ENCODE results near the gene RNPEP. TPM values are rescaled to one million over a fixed set of nuclear protein-coding genes. Genes with fewer than 3 reads are reported as not detected.

RNPEP gene
- total and polyA plus RNA-seq, 2 of the 13 experiments (the other 11 are each of a cell fraction or from before 2014, with no cell fraction given), result 20.6 to 38.4 TPM

GRCh38 chr1:201941420-201942128, 40.9 kb upstream of the RNPEP start (continued):
- TF ChIP-seq PRMT3 (CRISPR knock-in tag; IDR thresholded peaks at IDR 0.05; ENCODE audit: borderline replicate concordance, low read depth) (no peak), ZNF607 (CRISPR knock-in tag; IDR thresholded peaks at IDR 0.05; ENCODE audit: borderline replicate concordance) (no peak)
- TF ChIP-seq, protein P1, sequence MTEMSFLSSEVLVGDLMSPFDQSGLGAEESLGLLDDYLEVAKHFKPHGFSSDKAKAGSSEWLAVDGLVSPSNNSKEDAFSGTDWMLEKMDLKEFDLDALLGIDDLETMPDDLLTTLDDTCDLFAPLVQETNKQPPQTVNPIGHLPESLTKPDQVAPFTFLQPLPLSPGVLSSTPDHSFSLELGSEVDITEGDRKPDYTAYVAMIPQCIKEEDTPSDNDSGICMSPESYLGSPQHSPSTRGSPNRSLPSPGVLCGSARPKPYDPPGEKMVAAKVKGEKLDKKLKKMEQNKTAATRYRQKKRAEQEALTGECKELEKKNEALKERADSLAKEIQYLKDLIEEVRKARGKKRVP (CRISPR knock-in tag; IDR thresholded peaks at IDR 0.05), result no peak
- TF ChIP-seq, protein P2, sequence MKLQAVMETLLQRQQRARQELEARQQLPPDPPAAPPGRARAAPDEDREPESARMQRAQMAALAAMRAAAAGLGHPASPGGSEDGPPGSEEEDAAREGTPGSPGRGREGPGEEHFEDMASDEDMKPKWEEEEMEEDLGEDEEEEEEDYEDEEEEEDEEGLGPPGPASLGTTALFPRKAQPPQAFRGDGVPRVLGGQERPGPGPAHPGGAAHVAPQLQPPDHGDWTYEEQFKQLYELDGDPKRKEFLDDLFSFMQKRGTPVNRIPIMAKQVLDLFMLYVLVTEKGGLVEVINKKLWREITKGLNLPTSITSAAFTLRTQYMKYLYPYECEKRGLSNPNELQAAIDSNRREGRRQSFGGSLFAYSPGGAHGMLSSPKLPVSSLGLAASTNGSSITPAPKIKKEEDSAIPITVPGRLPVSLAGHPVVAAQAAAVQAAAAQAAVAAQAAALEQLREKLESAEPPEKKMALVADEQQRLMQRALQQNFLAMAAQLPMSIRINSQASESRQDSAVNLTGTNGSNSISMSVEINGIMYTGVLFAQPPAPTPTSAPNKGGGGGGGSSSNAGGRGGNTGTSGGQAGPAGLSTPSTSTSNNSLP (IDR thresholded peaks at IDR 0.05; ENCODE audit: low read depth, low read length), result no peak

DNA sequence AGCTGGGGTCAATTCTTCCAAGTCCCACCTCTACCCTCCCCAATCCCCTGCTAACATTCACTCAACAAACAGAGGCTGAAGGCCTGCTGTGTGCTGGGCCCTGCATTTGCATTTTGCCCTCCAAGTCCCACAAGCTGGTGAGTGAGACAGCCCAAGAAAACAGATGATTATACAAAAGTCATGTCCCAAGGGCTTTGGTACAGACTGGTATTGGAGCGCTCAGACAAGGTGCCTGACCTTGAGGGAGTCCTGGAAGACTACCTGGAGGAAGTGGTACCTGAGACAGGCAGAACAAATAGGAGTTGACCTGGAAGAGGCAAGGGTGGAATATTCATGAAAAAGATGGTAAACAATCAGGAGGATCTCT, 40.3 kb upstream of the RNPEP start:
- Histone ChIP-seq H3K27me3 (ENCODE audit: control insufficient read depth in 1 of 2, insufficient read depth in 2 of 2, low read length in 2 of 2) (peaks cover 0 to 31% of the 10 kb centered on the region in 2 experiments; a peak in 3 of 5 replicates), H3K27ac (ENCODE audit: extremely low read length, insufficient read depth, low read length) (no peak overlapping the region), H3K36me3 (replicated peaks in 1 of 2; ENCODE audit: control insufficient read depth in 1 of 2, insufficient read depth in 2 of 2, low read length in 2 of 2) (no peaks in the 10 kb centered on the region), H3K79me2 (ENCODE audit: insufficient read depth, low read length) (no peaks in the 10 kb centered on the region), H3K9ac (ENCODE audit: insufficient read depth, low read depth, low read length) (peak overlapping the region; percentile 73; the same call in 1 of the 2 replicates), H2AFZ (ENCODE audit: low read length) (peak overlapping the region; percentile 49), H3K4me2 (ENCODE audit: low read depth, low read length) (peak overlapping the region; percentile 97), H4K20me1 (ENCODE audit: insufficient read depth, low read length) (no peaks in the 10 kb centered on the region), H3K4me1 (ENCODE audit: insufficient read depth, low read length) (peaks cover 24% of the 10 kb centered on the region), H3K9me3 (ENCODE audit: low read length) (no peaks in the 10 kb centered on the region), H3K4me3 (replicated peaks in 1 of 3; ENCODE audit: insufficient read depth in 1 of 3, low read depth in 2 of 3, low read length in 3 of 3) (peak overlapping the region in 2 of 3 experiments; percentile 60 to 68; a peak in 4 of 6 replicates)
- no peak for FAIRE-seq
- TF ChIP-seq TBP (CRISPR knock-in tag; IDR thresholded peaks at IDR 0.05) (no peak), ETV6 (CRISPR knock-in tag; conservative IDR thresholded peaks at IDR 0.05) (no peak), ZFP91 (CRISPR knock-in tag; IDR thresholded peaks at IDR 0.05; ENCODE audit: borderline replicate concordance) (peak; percentile 10; the same call in 1 of the 2 replicates), HES4 (CRISPR knock-in tag; IDR thresholded peaks at IDR 0.05; ENCODE audit: borderline replicate concordance) (no peak), NFYC (CRISPR knock-in tag; IDR thresholded peaks at IDR 0.05) (no peak), SP5 (CRISPR knock-in tag; IDR thresholded peaks at IDR 0.05; ENCODE audit: borderline replicate concordance, low read depth) (no peak), ZNF746 (CRISPR knock-in tag; IDR thresholded peaks at IDR 0.05) (no peak), ZNF33A (CRISPR knock-in tag; IDR thresholded peaks at IDR 0.05; ENCODE audit: borderline replicate concordance) (no peak), ZNF3 (CRISPR knock-in tag; IDR thresholded peaks at IDR 0.05) (peak; percentile 94)
- TF ChIP-seq, protein P3, sequence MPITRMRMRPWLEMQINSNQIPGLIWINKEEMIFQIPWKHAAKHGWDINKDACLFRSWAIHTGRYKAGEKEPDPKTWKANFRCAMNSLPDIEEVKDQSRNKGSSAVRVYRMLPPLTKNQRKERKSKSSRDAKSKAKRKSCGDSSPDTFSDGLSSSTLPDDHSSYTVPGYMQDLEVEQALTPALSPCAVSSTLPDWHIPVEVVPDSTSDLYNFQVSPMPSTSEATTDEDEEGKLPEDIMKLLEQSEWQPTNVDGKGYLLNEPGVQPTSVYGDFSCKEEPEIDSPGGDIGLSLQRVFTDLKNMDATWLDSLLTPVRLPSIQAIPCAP (CRISPR knock-in tag; IDR thresholded peaks at IDR 0.05; ENCODE audit: low read depth), result no peak
- TF ChIP-seq, protein P4, sequence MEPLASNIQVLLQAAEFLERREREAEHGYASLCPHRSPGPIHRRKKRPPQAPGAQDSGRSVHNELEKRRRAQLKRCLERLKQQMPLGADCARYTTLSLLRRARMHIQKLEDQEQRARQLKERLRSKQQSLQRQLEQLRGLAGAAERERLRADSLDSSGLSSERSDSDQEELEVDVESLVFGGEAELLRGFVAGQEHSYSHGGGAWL (CRISPR knock-in tag; IDR thresholded peaks at IDR 0.05), result no peak
- 65% methylated on average over 1 of the region's 1 CpG for WGBS (ENCODE audit: low lambda C conversion rate)
- DNase-seq (ENCODE audit: low spot score), result no peak
- no peak for ATAC-seq
- no TSS peak for BruUV-seq (replicated peaks)
- ChIA-PET CTCF (ENCODE audit: low intra/inter-chr PET ratio, low total read pairs) (no interaction called here), POLR2A (interaction anchor here (1.3 to 1.4 kb wide), 4 partner anchors 10 to 68 kb away, joined by 6 to 18 read pairs (median 7); partner anchors contain the start of genes ELF3, RNPEP and TIMM17A)
- in situ Hi-C loops (cut with HindIII; ENCODE audit: extremely low pct_ligation_motif_present, low pct_unique_long_range_greater_than_20kb), result no loop called here
- intact Hi-C loops (cut with micrococcal nuclease; ENCODE audit: unreplicated experiment), result no loop called here

All from HepG2 (cell line).